Measurements from ENCODE around the gene NME5. TPM values are rescaled to one million over a fixed set of nuclear protein-coding genes. Genes with fewer than 3 reads are reported as not detected.
"Not testable (repeated sequence)": the region's sequence is repeated elsewhere in the genome, so short reads cannot be mapped to it uniquely, and the experiment has no call there.

The NME5 gene
- total and polyA plus RNA-seq, 5 experiments from 2014 or later = not detected

- POLR2A ChIA-PET = interaction anchor here (0.5 kb wide), 1 partner anchor 14 kb away, joined by 3 read pairs; no protein-coding TSS in a partner anchor
- H3K4me3 Mint-ChIP-seq = no peak overlapping the region
- peaks cover 20 to 36% (median 28%) of the 10 kb centered on the region in 4 donors for H3K4me1 Mint-ChIP-seq
- ATAC-seq (no peak), DNase-seq (no peak)
- H3K36me3 Mint-ChIP-seq = peaks cover 0 to 7% (median 0%) of the 10 kb centered on the region in 3 donors
- H3K9me3 Mint-ChIP-seq = peaks cover 0 to 1% (median 0%) of the 10 kb centered on the region in 9 donors
- peaks cover 6 to 13% (median 9%) of the 10 kb centered on the region in 5 donors for H3K27me3 Mint-ChIP-seq
- H3K27ac Mint-ChIP-seq = peak overlapping the region in 6 of 10 donors; percentile 7 to 80 (median 44)
Observed at GRCh38 chr5:138095100-138095907, 43.9 kb downstream of the NME5 start.

GRCh38 chr5:138093036-138093435, 46.2 kb downstream of the NME5 start:
- H3K9me3 Mint-ChIP-seq = peaks cover 0 to 1% (median 0%) of the 10 kb centered on the region in 9 donors
- POLR2A ChIA-PET = no interaction called here
- no peaks in the 10 kb centered on the region for H3K36me3 Mint-ChIP-seq
- H3K27me3 Mint-ChIP-seq = peaks cover 0 to 5% (median 0%) of the 10 kb centered on the region in 5 donors
- peaks cover 20 to 36% (median 28%) of the 10 kb centered on the region in 4 donors for H3K4me1 Mint-ChIP-seq
- H3K4me3 Mint-ChIP-seq = peak overlapping the region in 3 of 10 donors; percentile 44 to 49 (median 48)
- H3K27ac Mint-ChIP-seq = peak overlapping the region in 9 of 10 donors; percentile 14 to 91 (median 53)
- ATAC-seq = peak; percentile 76 to 92
- peak in 3 of 10 donors; percentile 20 to 55 (median 54) for DNase-seq

- POLR2A ChIA-PET = no interaction called here
- peaks cover 20 to 35% (median 27%) of the 10 kb centered on the region in 4 donors for H3K4me1 Mint-ChIP-seq
Observed at GRCh38 chr5:138092301-138092700, 46.9 kb downstream of the NME5 start.

GRCh38 chr5:138091685-138092084, 47.5 kb downstream of the NME5 start:
- Mint-ChIP-seq H3K4me3 (no peak overlapping the region), H3K27ac (peak overlapping the region in 2 of 10 donors; percentile 45 to 60), H3K9me3 (peaks cover 0 to 1% (median 0%) of the 10 kb centered on the region in 9 donors), H3K27me3 (no peaks in the 10 kb centered on the region), H3K4me1 (peaks cover 20 to 34% (median 26%) of the 10 kb centered on the region in 4 donors), H3K36me3 (no peaks in the 10 kb centered on the region)
- POLR2A ChIA-PET = interaction anchor here (1.6 kb wide), 1 partner anchor 11 kb away, joined by 7 read pairs; no protein-coding TSS in a partner anchor
- ATAC-seq (no peak), DNase-seq (no peak)

More at GRCh38 chr5:138092301-138092700, 46.9 kb downstream of the NME5 start:
- H3K9me3 Mint-ChIP-seq = peaks cover 0 to 1% (median 0%) of the 10 kb centered on the region in 9 donors
- ATAC-seq (no peak), DNase-seq (no peak)
- peaks cover 0 to 3% (median 0%) of the 10 kb centered on the region in 5 donors for H3K27me3 Mint-ChIP-seq
- peak overlapping the region in 8 of 10 donors; percentile 5 to 79 (median 41) for H3K27ac Mint-ChIP-seq
- H3K4me3 Mint-ChIP-seq = no peak overlapping the region
- H3K36me3 Mint-ChIP-seq = no peaks in the 10 kb centered on the region

GRCh38 chr5:138083702-138084101, 55.5 kb downstream of the NME5 start, which contains the start of gene WNT8A:
TSS of gene WNT8A (plus strand) at chr5:138084033. CDS start at chr5:138084128, 95 bp downstream.
- no peaks in the 10 kb centered on the region for H3K9me3 Mint-ChIP-seq
- no peaks in the 10 kb centered on the region for H3K36me3 Mint-ChIP-seq
- H3K4me3 Mint-ChIP-seq = no peak within 1 kb of the TSS
- POLR2A ChIA-PET = no interaction called here
- no peaks in the 10 kb centered on the region for H3K27me3 Mint-ChIP-seq
- H3K27ac Mint-ChIP-seq = no peak within 1 kb of the TSS
- ATAC-seq (no peak), DNase-seq (no peak)
- peaks cover 0 to 13% (median 7%) of the 10 kb centered on the region in 4 donors for H3K4me1 Mint-ChIP-seq

GRCh38 chr5:138082033-138082432, 57.2 kb downstream of the NME5 start:
- no peaks in the 10 kb centered on the region for H3K27me3 Mint-ChIP-seq
- H3K9me3 Mint-ChIP-seq = no peaks in the 10 kb centered on the region
- no peak overlapping the region for H3K4me3 Mint-ChIP-seq
- POLR2A ChIA-PET = interaction anchor here (1.8 kb wide), 1 partner anchor 9 kb away, joined by 7 read pairs; no protein-coding TSS in a partner anchor
- ATAC-seq = no peak
- H3K4me1 Mint-ChIP-seq = peaks cover 0 to 13% (median 7%) of the 10 kb centered on the region in 4 donors
- DNase-seq = no peak
- H3K36me3 Mint-ChIP-seq = no peaks in the 10 kb centered on the region
- peak overlapping the region in 2 of 10 donors; percentile 3 to 93 for H3K27ac Mint-ChIP-seq

- Mint-ChIP-seq H3K9me3 (no peaks in the 10 kb centered on the region), H3K27me3 (no peaks in the 10 kb centered on the region), H3K36me3 (no peaks in the 10 kb centered on the region), H3K4me3 (no peak overlapping the region), H3K4me1 (peaks cover 0 to 13% (median 7%) of the 10 kb centered on the region in 4 donors), H3K27ac (peak overlapping the region in 2 of 10 donors; percentile 39 to 53)
- ATAC-seq = no peak
- POLR2A ChIA-PET = interaction anchor here (2.5 kb wide), 1 partner anchor 55 kb away, joined by 7 read pairs; no protein-coding TSS in a partner anchor
- no peak for DNase-seq
Observed at GRCh38 chr5:138078006-138078643, 61.1 kb downstream of the NME5 start.

GRCh38 chr5:138077064-138077696, 62.0 kb downstream of the NME5 start:
- Mint-ChIP-seq H3K36me3 (no peaks in the 10 kb centered on the region), H3K27ac (peak overlapping the region in 1 of 10 donors; percentile 39)
- POLR2A ChIA-PET = interaction anchor here (2.5 kb wide), 1 partner anchor 56 kb away, joined by 7 read pairs; no protein-coding TSS in a partner anchor

GRCh38 chr5:138070026-138070425, 69.2 kb downstream of the NME5 start:
- H3K4me3 Mint-ChIP-seq, ATAC-seq, H3K27ac Mint-ChIP-seq, H3K9me3 Mint-ChIP-seq, H3K4me1 Mint-ChIP-seq, H3K27me3 Mint-ChIP-seq, DNase-seq, H3K36me3 Mint-ChIP-seq: not testable (repeated sequence)
- POLR2A ChIA-PET = interaction anchor here (2.1 kb wide), 1 partner anchor 34 kb away, joined by 10 read pairs; no protein-coding TSS in a partner anchor

More at GRCh38 chr5:138077064-138077696, 62.0 kb downstream of the NME5 start:
- peaks cover 0 to 2% (median 0%) of the 10 kb centered on the region in 5 donors for H3K27me3 Mint-ChIP-seq
- no peaks in the 10 kb centered on the region for H3K9me3 Mint-ChIP-seq
- DNase-seq = peak; percentile 13 to 68 (median 41)
- no peak overlapping the region for H3K4me3 Mint-ChIP-seq
- ATAC-seq = peak in 1 of 2 donors; percentile 54
- peaks cover 0 to 13% (median 7%) of the 10 kb centered on the region in 4 donors for H3K4me1 Mint-ChIP-seq

- Mint-ChIP-seq H3K4me3 (no peak overlapping the region), H3K36me3 (no peaks in the 10 kb centered on the region), H3K27me3 (peaks cover 0 to 5% (median 4%) of the 10 kb centered on the region in 5 donors), H3K27ac (peak overlapping the region in 1 of 10 donors; percentile 47), H3K9me3 (no peaks in the 10 kb centered on the region), H3K4me1 (peaks cover 3 to 6% (median 5%) of the 10 kb centered on the region in 4 donors)
- peak; percentile 40 to 83 (median 58) for DNase-seq
- ATAC-seq = peak; percentile 62 to 82
- POLR2A ChIA-PET = interaction anchor here (0.6 to 2.1 kb wide), 2 partner anchors 12 to 33 kb away, joined by 5 to 10 read pairs; no protein-coding TSS in a partner anchor
Observed at GRCh38 chr5:138068742-138069600, 70.3 kb downstream of the NME5 start.

GRCh38 chr5:138067945-138068344, 71.3 kb downstream of the NME5 start:
- H3K4me3 Mint-ChIP-seq = no peak overlapping the region
- H3K27ac Mint-ChIP-seq = no peak overlapping the region
- no peaks in the 10 kb centered on the region for H3K36me3 Mint-ChIP-seq
- POLR2A ChIA-PET = interaction anchor here (0.7 to 2.1 kb wide), 2 partner anchors 32 to 352 kb away, joined by 4 to 10 read pairs; no protein-coding TSS in a partner anchor
- H3K9me3 Mint-ChIP-seq = no peaks in the 10 kb centered on the region
- ATAC-seq (no peak), DNase-seq (no peak)
- H3K4me1 Mint-ChIP-seq = peaks cover 3 to 6% (median 5%) of the 10 kb centered on the region in 4 donors
- H3K27me3 Mint-ChIP-seq = peaks cover 0 to 5% (median 4%) of the 10 kb centered on the region in 5 donors

Data from naive thymus-derived CD8-positive, alpha-beta T cell (primary cell).